HG03196 (cell line): ENCODE results near the gene CDH22.
A peak's percentile ranks its signal among the peaks of the same experiment; 100 is the strongest.

Experiments
- ATAC-seq: cut with Tn5 transposase; IDR thresholded peaks from one replicate; pipeline ENCODE4 v1.9.1; 2021; ENCODE audit not compliant: unreplicated experiment

CDH22 gene

DNA sequence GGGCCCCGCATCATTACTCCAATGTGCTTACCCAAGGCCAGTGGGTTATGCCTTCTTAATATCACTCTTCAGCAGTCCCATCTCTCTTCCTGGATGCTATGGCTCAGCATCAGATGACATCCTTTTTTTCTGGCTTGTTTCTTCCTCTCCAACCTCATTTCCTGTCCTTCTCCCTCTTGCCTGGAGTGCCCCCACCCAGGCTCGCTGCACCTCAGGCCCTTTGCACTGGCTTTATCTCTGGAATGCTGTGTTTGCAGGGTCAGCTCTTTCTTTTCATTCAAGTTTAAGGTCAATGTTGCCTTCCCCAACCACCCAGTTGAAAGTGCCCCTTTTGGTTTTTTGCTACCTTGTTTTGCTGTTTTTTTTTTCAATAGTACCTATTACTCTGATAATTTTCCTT lies 153.5 kb downstream of the CDH22 start:
- ATAC-seq: no peak

DNA sequence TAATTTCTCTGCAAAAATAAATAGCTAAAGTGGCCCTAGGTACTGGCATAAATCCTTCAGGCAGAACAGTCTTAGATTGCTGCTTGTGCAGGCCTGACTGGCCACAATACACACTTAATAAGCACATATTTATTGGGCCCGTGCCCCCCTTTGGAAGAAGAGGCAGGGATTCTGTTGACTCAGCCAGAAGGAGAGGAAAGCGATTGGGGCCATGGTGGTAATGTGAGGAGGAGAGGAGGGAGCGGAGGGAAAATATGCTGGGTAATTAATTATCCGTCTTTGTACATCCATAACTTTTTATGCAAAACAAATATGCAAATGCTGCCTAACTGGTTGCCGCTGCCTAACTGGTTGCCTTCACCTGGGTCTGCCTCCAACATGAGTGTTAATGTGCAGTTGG lies 154.0 kb downstream of the CDH22 start:
- no peak for ATAC-seq

DNA sequence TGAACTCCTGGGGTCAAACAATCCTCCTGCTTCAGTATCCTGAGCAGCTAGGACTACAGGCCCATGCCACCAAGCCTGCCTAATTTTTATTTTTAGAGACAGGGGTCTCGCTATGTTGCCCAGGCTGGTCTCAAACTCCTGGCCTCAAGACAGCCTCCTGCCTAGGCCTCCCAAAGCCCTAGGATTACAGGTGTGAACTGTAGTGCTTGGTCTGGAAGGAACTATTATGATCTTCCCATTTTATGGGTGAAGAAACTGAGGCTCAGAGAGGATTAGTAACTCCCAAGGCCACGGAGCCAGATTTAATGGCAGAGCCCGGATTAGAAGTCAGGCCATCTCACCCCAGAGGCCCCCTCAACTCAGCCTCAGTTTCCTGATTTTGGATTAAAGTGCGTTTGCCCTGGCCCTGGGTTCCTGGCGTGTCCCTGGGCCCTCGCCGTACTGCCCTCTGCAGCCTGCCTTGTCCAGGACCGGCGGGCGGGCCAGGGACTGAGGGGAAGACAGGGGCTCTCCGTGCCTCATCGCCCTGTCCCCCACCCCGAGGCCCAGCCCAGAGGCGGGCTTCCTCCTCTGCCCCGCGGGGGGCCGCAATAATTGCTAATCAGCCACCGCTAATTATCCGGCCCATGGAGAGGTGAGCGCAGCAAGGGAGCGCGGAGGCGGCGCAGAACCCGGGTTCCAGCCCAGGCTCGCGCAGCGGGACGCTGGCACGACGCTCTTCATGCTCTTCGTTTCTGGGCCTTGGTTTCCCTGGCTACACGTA lies 155.3 kb downstream of the CDH22 start:
- no peak for ATAC-seq

DNA sequence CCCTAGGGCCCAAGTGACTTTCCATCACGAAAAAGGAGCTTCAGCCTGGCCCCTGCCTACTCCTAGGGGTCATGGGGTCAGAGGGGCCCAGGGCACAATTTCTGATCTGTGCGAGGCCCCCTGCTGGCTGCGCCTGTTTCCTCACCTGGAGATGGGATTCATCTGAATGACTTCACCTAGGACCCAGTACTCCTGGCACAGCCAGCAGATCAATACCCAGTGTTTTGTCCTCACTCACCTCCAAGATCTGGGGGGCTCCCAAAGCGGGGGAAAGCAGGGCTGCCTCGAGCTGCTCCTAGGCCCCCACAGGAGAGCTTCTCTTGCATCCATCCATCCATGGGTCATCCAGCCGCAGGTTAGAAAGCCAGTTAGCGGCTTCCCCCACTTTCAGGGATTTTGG lies 156.4 kb downstream of the CDH22 start:
- no peak for ATAC-seq

DNA sequence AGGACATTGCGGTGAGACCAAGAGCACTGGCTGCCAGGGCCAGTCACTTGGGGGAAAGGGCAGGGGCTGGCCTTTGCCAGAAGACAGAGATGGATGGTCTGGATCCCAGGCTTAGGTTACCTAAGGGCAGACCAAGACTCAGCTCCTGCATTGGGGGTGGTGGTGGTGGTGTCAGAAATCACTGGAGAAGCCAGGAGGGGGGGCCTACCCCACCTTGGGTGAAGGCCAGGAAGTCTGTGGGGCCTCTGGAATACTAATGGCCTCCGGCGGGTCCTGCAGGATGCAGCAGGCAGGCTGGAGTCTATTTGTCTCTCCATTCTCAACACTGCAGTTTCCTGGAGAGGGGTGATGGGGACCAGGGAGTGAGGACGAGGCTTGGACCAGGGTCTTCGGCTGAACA lies 157.4 kb downstream of the CDH22 start:
- no peak for ATAC-seq

DNA sequence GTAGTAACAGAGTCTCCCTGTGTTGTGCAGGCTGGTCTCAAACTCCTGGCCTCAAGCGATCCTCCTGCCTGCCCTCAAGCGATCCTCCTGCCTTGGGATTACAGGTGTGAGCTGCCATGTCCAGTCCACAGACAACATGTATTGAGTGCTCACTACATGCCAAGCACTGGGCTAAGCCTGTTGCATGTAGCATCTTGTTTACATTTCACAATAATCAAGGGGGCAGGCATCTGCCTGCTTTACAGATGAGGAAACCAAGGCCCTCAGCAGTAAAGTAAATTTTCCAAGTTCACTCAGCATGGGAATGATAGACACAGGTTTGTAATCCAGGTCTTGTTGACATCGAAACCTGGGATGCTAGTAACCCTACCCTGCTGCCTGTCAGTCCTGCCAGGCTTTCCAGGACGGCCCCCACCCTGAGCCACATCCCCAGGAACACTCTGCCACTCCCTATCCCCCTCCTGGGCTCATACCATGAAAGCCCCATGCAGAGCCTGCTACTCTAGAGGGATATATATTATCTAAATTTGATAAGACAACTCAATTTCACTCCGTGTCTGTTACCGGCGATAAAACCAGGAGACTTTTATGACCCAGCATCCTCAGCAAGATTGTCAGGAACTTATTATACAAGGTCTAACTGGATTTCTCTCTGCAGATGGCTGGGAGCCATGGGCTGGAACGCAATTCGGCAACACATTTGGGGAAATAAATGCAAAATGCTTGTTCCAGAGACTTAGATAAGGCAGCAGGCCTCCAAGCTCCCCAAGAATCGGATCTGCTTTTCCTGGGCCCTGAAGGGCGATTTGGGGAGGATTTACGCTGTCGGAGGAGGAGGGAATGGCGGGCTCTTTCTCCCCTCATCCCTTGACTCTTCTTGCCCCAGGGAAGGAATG lies 159.7 kb downstream of the CDH22 start:
- no peak for ATAC-seq

DNA sequence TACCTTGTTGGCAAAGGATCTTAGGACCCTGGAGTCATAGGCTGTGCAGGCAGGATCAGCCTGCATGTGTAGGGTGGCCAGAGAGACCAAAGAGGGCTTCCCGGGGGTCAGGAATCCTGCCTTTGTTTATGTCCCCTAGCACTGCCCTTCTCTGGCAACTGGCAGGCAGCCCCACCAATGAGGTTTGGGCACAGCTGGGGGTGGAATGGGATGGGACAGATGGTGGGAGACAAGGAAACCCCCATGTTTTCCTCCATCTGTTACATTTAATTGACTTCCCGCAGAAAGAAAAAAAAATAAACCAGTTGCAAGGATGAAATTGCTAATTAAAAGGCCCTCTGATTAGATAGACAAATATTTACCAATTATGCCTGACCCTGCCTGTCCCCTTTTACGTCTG lies 162.6 kb downstream of the CDH22 start:
- no peak for ATAC-seq

DNA sequence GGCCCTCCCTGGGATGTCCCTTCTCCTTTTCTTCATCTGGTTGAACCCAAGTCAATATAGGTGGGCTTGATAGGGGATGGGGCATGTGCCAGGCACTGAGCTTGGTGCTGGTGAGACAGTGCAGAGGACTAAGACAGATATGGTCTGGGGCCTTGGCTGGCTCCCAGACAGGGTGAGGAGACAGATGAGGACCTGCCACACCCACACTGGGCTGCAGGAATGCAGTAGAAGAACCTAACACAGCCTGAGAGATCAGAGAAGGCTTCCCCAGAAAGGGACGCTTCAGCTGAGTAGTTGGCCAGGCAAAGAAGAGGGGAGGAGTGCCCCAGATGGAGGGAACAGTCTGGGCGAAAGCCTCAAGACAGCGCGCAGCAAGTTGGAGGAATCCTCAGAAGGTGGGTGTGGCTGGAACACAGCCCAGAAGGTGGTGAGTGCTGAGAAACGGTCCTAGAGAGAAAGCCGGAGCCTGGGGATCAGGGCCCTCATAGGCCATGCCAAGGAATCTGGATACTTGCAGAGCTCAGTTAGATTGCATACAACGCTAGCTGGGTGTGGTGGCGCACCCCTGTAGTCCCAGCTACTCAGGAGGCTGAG lies 163.8 kb downstream of the CDH22 start:
- ATAC-seq: no peak

DNA sequence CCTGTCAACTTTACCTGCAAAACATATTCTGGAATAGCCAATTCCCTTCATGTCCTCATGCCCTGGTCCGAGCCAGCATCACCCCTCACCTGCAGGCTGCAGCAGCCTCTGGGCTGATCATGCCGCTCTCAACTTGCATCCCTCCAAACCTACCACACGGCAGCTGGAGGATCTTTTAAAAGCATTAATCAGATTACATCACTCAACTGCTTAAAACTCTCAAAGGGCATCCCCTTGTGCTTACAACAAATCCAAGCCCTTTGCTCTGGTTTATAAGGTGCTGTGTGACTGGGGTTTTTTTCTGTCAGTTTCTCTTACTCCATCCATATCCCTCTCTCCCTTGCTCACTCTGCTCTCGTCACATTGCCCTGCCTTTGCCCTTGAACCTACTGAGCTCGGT lies 166.2 kb downstream of the CDH22 start:
- ATAC-seq: no peak

DNA sequence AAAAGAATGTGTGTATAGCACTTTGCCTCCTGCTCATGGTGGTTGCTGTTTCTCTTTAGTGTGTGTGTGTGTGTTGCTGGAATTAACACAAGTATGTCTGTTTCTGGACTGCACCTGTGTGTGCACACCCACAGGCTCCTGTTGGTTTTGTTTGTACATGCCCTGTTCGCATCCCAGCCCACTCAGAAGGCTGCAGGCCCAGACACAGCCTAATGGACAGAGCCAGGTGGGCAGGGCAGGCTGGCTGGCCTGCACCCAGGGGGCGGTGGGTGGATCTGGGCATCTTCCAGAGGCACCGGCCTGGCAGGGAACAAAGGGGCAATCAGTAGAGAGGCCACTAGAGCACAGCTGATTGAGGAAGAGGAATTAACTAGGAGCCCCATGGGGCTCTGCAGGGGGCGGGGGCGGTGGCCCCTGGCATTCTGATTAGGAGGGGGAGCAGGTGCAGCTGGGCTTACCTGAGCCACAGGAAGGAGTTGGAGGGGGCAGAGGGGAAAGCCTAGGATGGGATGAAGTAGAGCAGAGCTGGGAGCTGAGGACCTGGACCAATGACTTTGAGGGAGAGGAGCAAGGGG lies 168.3 kb downstream of the CDH22 start:
- no peak for ATAC-seq

DNA sequence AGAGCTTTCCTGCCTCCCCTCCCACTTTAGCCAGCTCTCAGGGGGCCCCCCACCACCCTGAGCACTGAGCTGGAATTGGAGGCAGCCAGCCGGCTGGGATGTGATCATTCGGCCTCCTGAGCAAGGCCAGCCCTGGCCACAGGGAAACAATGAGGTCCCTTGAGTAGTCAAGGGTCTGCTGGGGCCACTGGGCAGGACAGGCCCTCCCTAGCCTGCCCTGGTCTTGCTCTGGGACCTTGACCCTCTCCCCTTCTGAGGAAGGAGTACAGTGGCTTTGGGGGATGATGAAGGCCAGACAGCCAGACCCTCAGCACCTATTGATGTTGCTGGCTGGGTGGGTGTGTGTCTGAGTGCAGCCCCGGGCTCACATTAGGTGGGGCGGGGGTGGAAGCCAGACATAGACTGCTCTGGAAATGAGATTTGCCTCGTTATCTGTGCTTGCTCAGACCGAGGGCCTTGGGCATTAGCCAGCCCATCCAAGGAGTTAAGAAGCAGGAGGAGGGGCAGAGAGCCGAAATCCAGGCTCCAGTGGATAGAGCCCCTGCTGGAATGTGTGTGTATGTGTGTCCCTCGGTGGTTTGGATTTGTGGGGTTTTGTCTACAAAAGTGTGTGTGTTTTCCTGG lies 168.9 kb downstream of the CDH22 start:
- no peak for ATAC-seq

DNA sequence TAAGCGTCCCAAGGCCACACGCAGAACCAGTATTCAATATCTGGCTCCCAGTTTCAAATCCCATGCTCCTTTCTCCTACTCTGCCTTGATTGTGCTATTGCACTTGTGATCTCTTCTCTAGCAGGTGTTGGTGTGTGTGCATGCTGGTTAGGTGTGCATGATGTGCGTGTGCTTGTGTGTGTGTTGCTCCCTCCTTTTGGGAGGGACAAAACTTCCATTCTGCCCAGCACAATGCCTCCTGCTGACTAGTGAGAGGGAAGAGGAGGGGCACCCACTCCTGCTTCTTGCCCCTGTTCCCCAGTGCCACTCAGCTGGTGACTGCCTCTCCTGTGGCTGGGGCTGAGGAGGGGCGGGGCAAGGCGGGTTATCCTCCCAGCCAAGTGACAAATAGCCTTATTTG lies 170.5 kb downstream of the CDH22 start:
- ATAC-seq: no peak

DNA sequence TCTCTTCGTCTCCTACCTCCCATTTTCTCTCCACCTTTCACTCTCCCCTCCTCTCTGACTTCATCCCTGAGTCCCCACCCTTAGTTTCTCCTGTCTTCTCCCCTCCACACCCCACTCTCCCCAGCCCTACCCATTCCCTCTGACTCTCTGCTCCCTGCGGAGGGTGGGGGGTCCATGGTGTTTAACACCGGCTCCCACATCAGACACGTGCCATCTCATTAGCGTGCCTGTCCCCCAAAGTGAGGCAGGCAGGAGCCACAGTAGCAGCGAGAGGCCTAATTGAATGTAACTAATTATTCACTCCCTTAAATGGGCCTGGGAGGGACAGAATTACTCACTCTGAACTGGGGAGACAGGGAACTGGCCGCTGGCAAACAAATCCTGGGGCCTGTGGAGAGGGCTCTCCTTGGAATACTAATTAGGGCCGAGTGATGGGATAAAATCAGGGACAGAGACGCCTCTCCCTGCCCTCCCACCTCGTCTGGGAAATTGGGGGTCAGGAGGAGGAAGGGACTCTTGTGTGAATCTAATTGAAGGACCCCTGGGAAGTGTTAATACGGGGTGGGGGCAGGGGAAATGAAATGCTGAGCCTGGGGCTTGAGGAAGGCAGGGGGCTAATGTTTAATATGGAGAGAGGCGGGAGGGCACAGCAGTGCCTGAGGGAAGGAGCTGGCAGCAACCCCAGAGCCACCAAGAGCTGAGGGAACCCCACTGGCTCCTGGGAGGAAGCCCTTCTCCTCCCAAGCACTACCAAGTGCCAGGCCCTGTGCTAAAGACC lies 172.3 kb downstream of the CDH22 start:
- no peak for ATAC-seq

DNA sequence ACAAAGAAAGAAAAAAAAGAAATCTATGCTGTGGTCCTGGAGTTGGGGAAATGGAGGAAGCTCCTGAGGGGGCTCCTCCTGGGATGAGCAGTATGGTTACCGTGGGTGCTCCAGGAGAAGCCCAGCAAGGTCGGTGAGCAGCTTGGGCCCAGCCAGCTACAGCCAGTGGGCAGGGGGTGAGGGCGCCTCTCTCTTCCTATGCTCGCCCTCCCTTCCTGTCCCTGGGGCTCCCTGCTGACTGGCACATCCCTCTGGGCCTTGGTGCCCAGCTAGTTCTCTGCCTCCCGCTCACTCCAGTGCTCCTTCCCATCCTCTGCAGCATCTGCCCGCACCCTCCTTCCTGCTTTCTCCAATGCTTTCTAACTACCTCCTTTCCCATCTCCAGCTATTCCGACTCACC lies 173.6 kb downstream of the CDH22 start:
- no peak for ATAC-seq

DNA sequence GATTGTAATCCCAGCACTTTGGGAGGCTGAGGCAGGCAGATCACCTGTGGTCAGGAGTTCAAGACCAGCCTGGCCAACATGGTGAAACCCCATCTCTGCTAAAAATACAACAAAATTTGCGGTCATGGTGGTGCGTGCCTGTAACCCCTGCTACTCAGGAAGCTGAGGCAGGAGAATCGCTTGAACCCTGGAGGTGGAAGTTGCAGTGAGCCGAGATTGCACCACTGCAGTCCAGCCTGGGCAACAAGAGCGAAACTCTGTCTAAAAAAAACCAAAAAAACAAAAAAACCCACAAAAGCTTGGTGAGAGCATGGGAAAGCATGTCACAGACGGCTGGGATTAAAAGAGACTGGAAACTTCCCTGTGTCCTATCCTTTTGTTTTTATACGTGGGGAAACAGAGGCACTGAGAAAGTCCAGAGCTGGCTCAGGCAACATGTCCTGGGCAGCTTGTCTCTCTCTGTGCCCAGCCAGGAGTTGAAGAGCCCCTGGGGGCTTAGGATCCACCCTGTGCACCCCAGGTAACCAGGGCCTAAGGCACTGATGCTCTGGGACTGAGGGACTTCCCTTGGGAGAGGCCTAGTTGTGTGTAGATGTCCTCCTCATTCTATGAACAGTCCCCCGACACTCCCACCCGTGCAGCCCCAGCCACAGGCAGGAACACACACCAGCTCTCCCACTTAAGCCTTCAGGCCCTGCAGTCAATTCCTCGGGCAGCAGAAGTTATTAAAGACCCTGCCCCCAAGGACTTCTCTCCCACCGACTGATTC lies 174.2 kb downstream of the CDH22 start:
- ATAC-seq: no peak

DNA sequence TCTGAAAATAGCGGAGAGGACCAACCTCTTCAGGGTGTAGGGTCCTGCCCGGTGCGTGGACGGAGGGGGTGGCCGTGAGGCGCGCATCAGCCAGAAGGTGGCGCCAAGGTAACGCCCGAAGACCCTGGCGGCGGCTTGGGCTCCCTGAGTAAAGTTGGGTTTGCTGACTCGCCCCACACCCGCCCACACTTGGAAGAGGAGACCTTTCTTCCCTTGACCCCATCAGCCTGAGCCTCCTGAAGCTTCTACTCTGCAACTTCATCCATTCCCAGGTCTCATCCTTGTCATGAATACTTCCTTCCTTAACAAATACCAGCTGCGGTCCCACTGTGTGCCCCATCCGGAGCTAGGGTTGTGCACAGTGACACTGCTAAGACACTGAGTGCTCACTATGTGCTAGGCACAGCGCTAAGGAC lies 175.6 kb downstream of the CDH22 start:
- peak; percentile 45 for ATAC-seq

DNA sequence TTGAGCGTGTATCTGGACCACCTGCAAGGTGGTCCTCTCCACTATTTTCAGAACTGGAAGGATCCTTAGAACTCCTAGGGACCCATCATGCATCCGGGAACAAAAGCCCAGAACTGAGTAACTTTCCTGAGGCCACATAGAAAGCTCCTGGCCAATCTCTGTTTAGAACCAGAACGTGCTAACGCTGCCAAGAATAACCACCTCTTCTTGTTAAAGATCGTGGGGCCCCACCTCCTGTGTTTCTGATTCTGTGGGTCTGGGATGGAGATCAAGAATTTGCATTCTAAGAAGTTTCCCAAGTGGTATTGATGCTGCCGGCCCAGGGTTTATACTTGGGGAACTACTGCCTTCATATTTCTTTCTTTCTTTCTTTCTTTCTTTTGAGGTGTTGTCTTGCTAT lies 176.9 kb downstream of the CDH22 start:
- no peak for ATAC-seq

DNA sequence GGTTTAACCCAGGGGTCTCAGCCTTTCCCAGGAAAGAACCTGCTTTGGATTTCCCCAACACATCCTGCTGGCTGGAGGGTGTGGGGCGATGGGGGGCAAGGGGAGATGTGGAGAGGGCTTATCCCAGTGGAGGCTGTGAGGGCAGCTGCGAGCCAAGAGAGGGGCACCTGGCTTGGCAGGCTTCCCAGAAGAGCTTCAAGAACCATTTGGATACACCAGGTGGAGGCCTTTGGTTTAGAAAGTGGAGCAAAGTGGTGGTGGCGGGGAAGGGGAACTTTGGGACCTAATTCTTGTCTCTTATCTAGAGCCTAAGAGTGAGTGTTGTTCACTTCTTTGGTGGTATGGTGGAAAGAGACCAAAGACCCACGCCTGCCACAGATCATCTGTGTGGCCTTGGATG lies 177.8 kb downstream of the CDH22 start:
- no peak for ATAC-seq

DNA sequence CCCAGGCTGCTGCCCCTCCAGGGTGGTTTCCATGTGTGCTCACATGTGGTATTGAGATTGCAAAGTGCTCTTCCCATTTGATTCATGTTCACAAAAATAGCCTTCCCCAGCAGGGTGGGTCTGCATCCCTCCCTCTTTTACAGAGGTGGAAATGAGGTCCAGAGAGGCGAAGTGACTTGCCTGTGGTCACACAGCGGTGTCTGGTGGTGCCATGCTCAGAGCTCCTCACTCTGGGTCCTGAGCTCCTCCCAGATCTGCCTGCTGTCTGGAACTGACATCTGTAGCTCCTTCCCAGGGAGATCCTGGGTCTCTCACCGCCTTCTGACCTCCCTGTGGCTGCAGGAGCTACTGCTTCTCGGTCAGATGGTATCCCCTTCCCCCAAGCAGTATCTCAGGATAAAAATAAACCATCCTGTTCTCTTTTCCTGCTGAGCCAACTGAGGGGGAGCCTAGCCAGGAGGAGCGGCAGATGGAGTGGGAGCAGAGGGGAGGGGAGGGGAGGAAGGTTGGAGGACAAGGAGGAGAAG lies 178.3 kb downstream of the CDH22 start:
- ATAC-seq: no peak
